ENCODE data around the gene CAMK2G.

The CAMK2G gene

DNA sequence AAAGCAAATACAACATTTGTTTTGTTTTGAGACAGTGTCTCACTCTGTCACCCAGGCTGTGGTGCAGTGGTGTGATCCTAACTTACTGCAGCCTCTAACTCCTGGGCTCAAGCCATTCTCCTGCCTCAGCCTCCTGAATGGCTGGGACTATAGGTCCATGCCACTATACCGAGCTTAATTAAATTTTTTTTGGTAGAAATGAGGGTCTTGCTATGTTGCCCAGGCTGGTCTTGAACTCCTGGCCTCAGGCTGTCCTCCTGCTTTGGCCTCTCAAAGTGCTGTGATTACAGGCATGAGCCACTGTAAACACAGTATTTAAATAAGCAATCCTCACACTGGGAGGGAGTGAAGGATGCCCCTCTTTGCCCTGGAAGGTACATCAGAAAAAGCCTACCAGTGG is 4.0 kb upstream of the CAMK2G start:
- no peak for TF ChIP-seq OSR1 (CRISPR knock-in tag; IDR thresholded peaks at IDR 0.05)
- no peak for TF ChIP-seq SNAI2 (CRISPR knock-in tag; IDR thresholded peaks at IDR 0.05)
- TF ChIP-seq ZFP3 (CRISPR knock-in tag; IDR thresholded peaks at IDR 0.05): no peak
- no peak for TF ChIP-seq CSDC2 (CRISPR knock-in tag; IDR thresholded peaks at IDR 0.05)
- ATAC-seq: no peak

DNA sequence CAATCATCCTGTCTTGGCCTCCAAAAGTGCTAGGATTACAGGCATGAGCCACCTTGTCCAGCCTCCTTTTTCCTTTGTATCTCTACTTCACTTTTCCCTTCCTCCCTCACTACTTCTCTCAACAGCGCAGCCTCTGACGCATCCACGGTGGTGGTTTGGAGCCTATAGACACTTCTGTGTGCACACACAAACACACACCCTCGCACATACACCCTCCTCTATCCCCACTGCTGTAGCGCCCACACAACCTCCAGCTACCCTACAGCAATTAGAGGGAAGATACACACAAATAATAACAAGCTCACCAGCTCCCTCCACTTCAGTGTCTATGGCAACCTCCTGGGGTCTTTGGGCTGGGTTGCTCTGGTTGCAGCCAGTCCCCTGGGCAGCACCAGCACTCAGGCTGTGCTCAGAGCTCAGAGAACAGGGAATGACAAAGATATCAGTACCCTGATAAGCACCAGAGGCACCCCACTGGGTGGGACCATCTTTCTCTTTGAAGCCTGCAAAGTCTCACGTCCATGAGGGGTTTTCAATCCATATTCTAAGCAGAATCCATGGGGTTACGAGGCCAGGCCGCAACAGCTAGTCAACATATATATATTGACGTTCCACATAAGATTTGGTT is 3.3 kb upstream of the CAMK2G start:
- ATAC-seq: no peak
- TF ChIP-seq ZFP30 (CRISPR knock-in tag; IDR thresholded peaks at IDR 0.05) (no peak), RARB (CRISPR knock-in tag; IDR thresholded peaks at IDR 0.05) (no peak), GLIS3 (CRISPR knock-in tag; IDR thresholded peaks at IDR 0.05) (no peak), TCF4 (CRISPR knock-in tag; IDR thresholded peaks at IDR 0.05; ENCODE audit: borderline replicate concordance) (no peak), ARNTL (CRISPR knock-in tag; IDR thresholded peaks at IDR 0.05; ENCODE audit: borderline replicate concordance, low read depth) (no peak), ISL1 (CRISPR knock-in tag; IDR thresholded peaks at IDR 0.05) (no peak), ZNF70 (CRISPR knock-in tag; IDR thresholded peaks at IDR 0.05) (no peak), BACH2 (CRISPR knock-in tag; IDR thresholded peaks at IDR 0.05; ENCODE audit: borderline replicate concordance) (no peak), TOX (CRISPR knock-in tag; IDR thresholded peaks at IDR 0.05; ENCODE audit: borderline replicate concordance) (no peak), ESRRG (CRISPR knock-in tag; IDR thresholded peaks at IDR 0.05) (no peak), SNAI2 (CRISPR knock-in tag; IDR thresholded peaks at IDR 0.05) (no peak), CSDC2 (CRISPR knock-in tag; IDR thresholded peaks at IDR 0.05) (no peak), ZFP3 (CRISPR knock-in tag; IDR thresholded peaks at IDR 0.05) (no peak), PPARA (CRISPR knock-in tag; IDR thresholded peaks at IDR 0.05; ENCODE audit: borderline replicate concordance) (no peak), ZNF8 (CRISPR knock-in tag; IDR thresholded peaks at IDR 0.05) (no peak), ZNF565 (CRISPR knock-in tag; conservative IDR thresholded peaks at IDR 0.05; ENCODE audit: low read depth) (no peak)
- TF ChIP-seq, protein P1, sequence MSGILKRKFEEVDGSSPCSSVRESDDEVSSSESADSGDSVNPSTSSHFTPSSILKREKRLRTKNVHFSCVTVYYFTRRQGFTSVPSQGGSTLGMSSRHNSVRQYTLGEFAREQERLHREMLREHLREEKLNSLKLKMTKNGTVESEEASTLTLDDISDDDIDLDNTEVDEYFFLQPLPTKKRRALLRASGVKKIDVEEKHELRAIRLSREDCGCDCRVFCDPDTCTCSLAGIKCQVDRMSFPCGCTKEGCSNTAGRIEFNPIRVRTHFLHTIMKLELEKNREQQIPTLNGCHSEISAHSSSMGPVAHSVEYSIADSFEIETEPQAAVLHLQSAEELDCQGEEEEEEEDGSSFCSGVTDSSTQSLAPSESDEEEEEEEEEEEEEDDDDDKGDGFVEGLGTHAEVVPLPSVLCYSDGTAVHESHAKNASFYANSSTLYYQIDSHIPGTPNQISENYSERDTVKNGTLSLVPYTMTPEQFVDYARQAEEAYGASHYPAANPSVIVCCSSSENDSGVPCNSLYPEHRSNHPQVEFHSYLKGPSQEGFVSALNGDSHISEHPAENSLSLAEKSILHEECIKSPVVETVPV (CRISPR knock-in tag; IDR thresholded peaks at IDR 0.05): no peak
- TF ChIP-seq, protein P2, sequence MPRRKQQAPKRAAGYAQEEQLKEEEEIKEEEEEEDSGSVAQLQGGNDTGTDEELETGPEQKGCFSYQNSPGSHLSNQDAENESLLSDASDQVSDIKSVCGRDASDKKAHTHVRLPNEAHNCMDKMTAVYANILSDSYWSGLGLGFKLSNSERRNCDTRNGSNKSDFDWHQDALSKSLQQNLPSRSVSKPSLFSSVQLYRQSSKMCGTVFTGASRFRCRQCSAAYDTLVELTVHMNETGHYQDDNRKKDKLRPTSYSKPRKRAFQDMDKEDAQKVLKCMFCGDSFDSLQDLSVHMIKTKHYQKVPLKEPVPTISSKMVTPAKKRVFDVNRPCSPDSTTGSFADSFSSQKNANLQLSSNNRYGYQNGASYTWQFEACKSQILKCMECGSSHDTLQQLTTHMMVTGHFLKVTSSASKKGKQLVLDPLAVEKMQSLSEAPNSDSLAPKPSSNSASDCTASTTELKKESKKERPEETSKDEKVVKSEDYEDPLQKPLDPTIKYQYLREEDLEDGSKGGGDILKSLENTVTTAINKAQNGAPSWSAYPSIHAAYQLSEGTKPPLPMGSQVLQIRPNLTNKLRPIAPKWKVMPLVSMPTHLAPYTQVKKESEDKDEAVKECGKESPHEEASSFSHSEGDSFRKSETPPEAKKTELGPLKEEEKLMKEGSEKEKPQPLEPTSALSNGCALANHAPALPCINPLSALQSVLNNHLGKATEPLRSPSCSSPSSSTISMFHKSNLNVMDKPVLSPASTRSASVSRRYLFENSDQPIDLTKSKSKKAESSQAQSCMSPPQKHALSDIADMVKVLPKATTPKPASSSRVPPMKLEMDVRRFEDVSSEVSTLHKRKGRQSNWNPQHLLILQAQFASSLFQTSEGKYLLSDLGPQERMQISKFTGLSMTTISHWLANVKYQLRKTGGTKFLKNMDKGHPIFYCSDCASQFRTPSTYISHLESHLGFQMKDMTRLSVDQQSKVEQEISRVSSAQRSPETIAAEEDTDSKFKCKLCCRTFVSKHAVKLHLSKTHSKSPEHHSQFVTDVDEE (CRISPR knock-in tag; IDR thresholded peaks at IDR 0.05): no peak
- TF ChIP-seq, protein P3, sequence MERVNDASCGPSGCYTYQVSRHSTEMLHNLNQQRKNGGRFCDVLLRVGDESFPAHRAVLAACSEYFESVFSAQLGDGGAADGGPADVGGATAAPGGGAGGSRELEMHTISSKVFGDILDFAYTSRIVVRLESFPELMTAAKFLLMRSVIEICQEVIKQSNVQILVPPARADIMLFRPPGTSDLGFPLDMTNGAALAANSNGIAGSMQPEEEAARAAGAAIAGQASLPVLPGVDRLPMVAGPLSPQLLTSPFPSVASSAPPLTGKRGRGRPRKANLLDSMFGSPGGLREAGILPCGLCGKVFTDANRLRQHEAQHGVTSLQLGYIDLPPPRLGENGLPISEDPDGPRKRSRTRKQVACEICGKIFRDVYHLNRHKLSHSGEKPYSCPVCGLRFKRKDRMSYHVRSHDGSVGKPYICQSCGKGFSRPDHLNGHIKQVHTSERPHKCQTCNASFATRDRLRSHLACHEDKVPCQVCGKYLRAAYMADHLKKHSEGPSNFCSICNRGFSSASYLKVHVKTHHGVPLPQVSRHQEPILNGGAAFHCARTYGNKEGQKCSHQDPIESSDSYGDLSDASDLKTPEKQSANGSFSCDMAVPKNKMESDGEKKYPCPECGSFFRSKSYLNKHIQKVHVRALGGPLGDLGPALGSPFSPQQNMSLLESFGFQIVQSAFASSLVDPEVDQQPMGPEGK (CRISPR knock-in tag; IDR thresholded peaks at IDR 0.05; ENCODE audit: borderline replicate concordance): no peak

DNA sequence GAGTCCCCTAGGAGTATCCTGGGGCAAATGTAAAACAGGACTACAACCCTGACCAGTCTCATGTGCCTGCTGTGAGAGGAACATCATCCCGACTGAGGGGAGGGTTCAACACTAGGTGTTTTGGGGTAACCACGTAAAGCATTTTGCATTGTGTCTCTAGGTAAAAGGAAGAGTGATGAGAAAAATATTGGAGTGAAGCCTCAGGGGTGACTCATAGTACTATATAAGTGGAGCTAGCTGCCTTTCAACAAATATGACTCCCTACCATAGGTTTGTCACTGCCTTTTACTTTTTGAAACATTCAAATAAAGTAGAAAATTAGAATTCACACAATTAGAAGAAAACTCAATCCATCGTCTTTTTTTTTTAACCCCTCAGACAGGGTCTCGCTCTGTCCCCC is 2.6 kb upstream of the CAMK2G start:
- TF ChIP-seq, protein P3 (CRISPR knock-in tag; IDR thresholded peaks at IDR 0.05; ENCODE audit: borderline replicate concordance): no peak
- TF ChIP-seq ESRRG (CRISPR knock-in tag; IDR thresholded peaks at IDR 0.05) (no peak), ZFP3 (CRISPR knock-in tag; IDR thresholded peaks at IDR 0.05) (no peak), TCF4 (CRISPR knock-in tag; IDR thresholded peaks at IDR 0.05; ENCODE audit: borderline replicate concordance) (no peak), CSDC2 (CRISPR knock-in tag; IDR thresholded peaks at IDR 0.05) (no peak), ARNTL (CRISPR knock-in tag; IDR thresholded peaks at IDR 0.05; ENCODE audit: borderline replicate concordance, low read depth) (no peak), GLIS3 (CRISPR knock-in tag; IDR thresholded peaks at IDR 0.05) (no peak), SNAI2 (CRISPR knock-in tag; IDR thresholded peaks at IDR 0.05) (no peak), ISL1 (CRISPR knock-in tag; IDR thresholded peaks at IDR 0.05) (no peak), ZNF70 (CRISPR knock-in tag; IDR thresholded peaks at IDR 0.05) (no peak), OSR1 (CRISPR knock-in tag; IDR thresholded peaks at IDR 0.05) (no peak), RARB (CRISPR knock-in tag; IDR thresholded peaks at IDR 0.05) (no peak)
- TF ChIP-seq, protein P2 (CRISPR knock-in tag; IDR thresholded peaks at IDR 0.05): no peak
- TF ChIP-seq, protein P4, sequence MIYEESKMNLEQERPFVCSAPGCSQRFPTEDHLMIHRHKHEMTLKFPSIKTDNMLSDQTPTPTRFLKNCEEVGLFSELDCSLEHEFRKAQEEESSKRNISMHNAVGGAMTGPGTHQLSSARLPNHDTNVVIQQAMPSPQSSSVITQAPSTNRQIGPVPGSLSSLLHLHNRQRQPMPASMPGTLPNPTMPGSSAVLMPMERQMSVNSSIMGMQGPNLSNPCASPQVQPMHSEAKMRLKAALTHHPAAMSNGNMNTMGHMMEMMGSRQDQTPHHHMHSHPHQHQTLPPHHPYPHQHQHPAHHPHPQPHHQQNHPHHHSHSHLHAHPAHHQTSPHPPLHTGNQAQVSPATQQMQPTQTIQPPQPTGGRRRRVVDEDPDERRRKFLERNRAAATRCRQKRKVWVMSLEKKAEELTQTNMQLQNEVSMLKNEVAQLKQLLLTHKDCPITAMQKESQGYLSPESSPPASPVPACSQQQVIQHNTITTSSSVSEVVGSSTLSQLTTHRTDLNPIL (CRISPR knock-in tag; IDR thresholded peaks at IDR 0.05; ENCODE audit: low read depth): no peak
- ATAC-seq: 0 out of 3 replicates have a peak, but pooled peaks have one; percentile 15
